Activated CD8-positive, alpha-beta T cell treated with anti-CD3 and anti-CD28 coated beads for 36 hours (primary cell): Measurements from ENCODE around the gene ST13. TPM values are rescaled to one million over a fixed set of nuclear protein-coding genes. Genes with fewer than 3 reads are reported as not detected.
A peak's percentile ranks its signal among the peaks of the same experiment; 100 is the strongest.

ENCODE experiments used
- ATAC-seq: fragments of 200-7000 bp; cut with Tn5 transposase; one replicate; pipeline ENCODE4 v1.10.0; 2021; ENCODE audit warnings: mild to moderate bottlenecking, moderate library complexity
- CTCF ChIA-PET: fragments of 350-600 bp; sonication (Branson Sonifier 250); formaldehyde crosslinking; loops from one replicate; lab custom pipeline; 2021; ENCODE audit warnings: antibody characterized with exemption; lab: Charles Lee
- POLR2A ChIA-PET: fragments of 350-600 bp; sonication (Branson Sonifier 250); formaldehyde crosslinking; loops from one replicate; lab custom pipeline; 2021; ENCODE audit warnings: antibody characterized with exemption; lab: Charles Lee
- DNase-seq: peaks from one replicate; pipeline ENCODE4 v3.0.0-alpha.2; 2020
- H3K27ac Mint-ChIP-seq: one replicate; pipeline ENCODE4 v1.8.0; 2021; ENCODE audit warnings: mild to moderate bottlenecking, mixed read lengths
- H3K27me3 Mint-ChIP-seq: one replicate; pipeline ENCODE4 v1.8.0; 2021; ENCODE audit warnings: mixed read lengths
- H3K36me3 Mint-ChIP-seq: one replicate; pipeline ENCODE4 v1.8.0; 2021; ENCODE audit warnings: low read depth, mixed read lengths
- H3K4me1 Mint-ChIP-seq: one replicate; pipeline ENCODE4 v1.8.0; 2021; ENCODE audit warnings: low read depth, mixed read lengths
- H3K4me3 Mint-ChIP-seq: one replicate; pipeline ENCODE4 v1.8.0; 2021; ENCODE audit warnings: mild to moderate bottlenecking, moderate library complexity, mixed read lengths
- H3K9me3 Mint-ChIP-seq: one replicate; pipeline ENCODE4 v1.8.0; 2021; ENCODE audit warnings: mixed read lengths
- CTCF ChIP-seq: fragments of 200-600 bp; IDR thresholded peaks from one replicate; pipeline ENCODE4 v1.8.0; 2022; ENCODE audit warnings: antibody characterized with exemption, mild to moderate bottlenecking
- intact Hi-C: fragments of 100-400 bp; cut with micrococcal nuclease; formaldehyde crosslinking; loops from one replicate; pipeline ENCODE4 v1.10.0; 2022
- total RNA-seq, 2 experiments: library from RNA; stranded (reverse); gene quantifications; one replicate each; pipeline ENCODE4 v1.2.3, GENCODE V29; 2021

ST13 gene
- total RNA-seq = 100 to 1,000 TPM; 237 to 249 TPM

- peak; percentile 16 for TF ChIP-seq CTCF
- peak within 1 kb of the TSS; percentile 94 for H3K4me3 Mint-ChIP-seq
- H3K27me3 Mint-ChIP-seq = no peaks in the 10 kb centered on the region
- ChIA-PET CTCF (interaction anchor here (0.6 to 2.1 kb wide), 6 partner anchors 10 to 174 kb away, joined by 3 to 9 read pairs (median 4); partner anchors contain the start of gene SLC25A17), POLR2A (interaction anchor here (0.7 to 1.5 kb wide), 12 partner anchors 10 to 1539 kb away, joined by 3 to 5 read pairs (median 3); partner anchors contain the start of genes ACO2, PHF5A and SLC25A17)
- H3K36me3 Mint-ChIP-seq = peaks cover 19% of the 10 kb centered on the region
- DNase-seq (peak; percentile 98), ATAC-seq (peak; percentile 93)
- no peaks in the 10 kb centered on the region for H3K9me3 Mint-ChIP-seq
- intact Hi-C loops = no loop called here
- peaks cover 49% of the 10 kb centered on the region for H3K4me1 Mint-ChIP-seq
- H3K27ac Mint-ChIP-seq = peak within 1 kb of the TSS; percentile 100
Observed at GRCh38 chr22:40856513-40857308, at the start of gene ST13, which contains the start of gene XPNPEP3. Gene ST13 (minus strand): TSS chr22:40856639. CDS start chr22:40856540, 99 bp downstream. Gene XPNPEP3 (plus strand): TSS chr22:40857148. CDS start chr22:40857182, 34 bp downstream.

- no peaks in the 10 kb centered on the region for H3K27me3 Mint-ChIP-seq
- intact Hi-C loops = no loop called here
- ChIA-PET CTCF (interaction anchor here (2.7 kb wide), 1 partner anchor 18 kb away, joined by 7 read pairs; no protein-coding TSS in a partner anchor), POLR2A (interaction anchor here (0.6 kb wide), 1 partner anchor 349 kb away, joined by 3 read pairs; no protein-coding TSS in a partner anchor)
- H3K4me1 Mint-ChIP-seq = peaks cover 4% of the 10 kb centered on the region
- DNase-seq = no peak
- no peak overlapping the region for H3K27ac Mint-ChIP-seq
- H3K36me3 Mint-ChIP-seq = peaks cover 5% of the 10 kb centered on the region
- no peaks in the 10 kb centered on the region for H3K9me3 Mint-ChIP-seq
- TF ChIP-seq CTCF = no peak
- ATAC-seq = no peak
- no peak overlapping the region for H3K4me3 Mint-ChIP-seq
Observed at GRCh38 chr22:40904101-40904500, 47.7 kb upstream of the ST13 start.

- CTCF ChIA-PET = interaction anchor here (0.6 to 2.2 kb wide), 38 partner anchors 8 to 462 kb away, joined by 3 to 19 read pairs (median 5); partner anchors contain the start of gene DNAJB7
- intact Hi-C loops = no loop called here
- Mint-ChIP-seq H3K27me3 (no peaks in the 10 kb centered on the region), H3K27ac (peak overlapping the region; percentile 80), H3K4me1 (peaks cover 10% of the 10 kb centered on the region), H3K36me3 (no peaks in the 10 kb centered on the region), H3K9me3 (no peaks in the 10 kb centered on the region), H3K4me3 (peak overlapping the region; percentile 43)
- ATAC-seq (peak; percentile 91), DNase-seq (peak; percentile 19)
- TF ChIP-seq CTCF = peak; percentile 75
- POLR2A ChIA-PET = interaction anchor here (0.9 to 1.8 kb wide), 4 partner anchors 15 to 216 kb away, joined by 3 to 6 read pairs (median 4); partner anchors contain the start of genes ST13 and XPNPEP3
Observed at GRCh38 chr22:40898850-40899357, 42.5 kb upstream of the ST13 start.

- H3K9me3 Mint-ChIP-seq = no peaks in the 10 kb centered on the region
- H3K27ac Mint-ChIP-seq = no peak overlapping the region
- ATAC-seq (no peak), DNase-seq (no peak)
- H3K4me3 Mint-ChIP-seq = no peak overlapping the region
- H3K27me3 Mint-ChIP-seq = no peaks in the 10 kb centered on the region
- POLR2A ChIA-PET = interaction anchor here (0.9 kb wide), 1 partner anchor 150 kb away, joined by 3 read pairs; no protein-coding TSS in a partner anchor
- intact Hi-C loops = no loop called here
- TF ChIP-seq CTCF = no peak
- CTCF ChIA-PET = interaction anchor here (1.1 to 2.0 kb wide), 3 partner anchors 11 to 209 kb away, joined by 3 to 4 read pairs (median 3); no protein-coding TSS in a partner anchor
- H3K4me1 Mint-ChIP-seq = peaks cover 10% of the 10 kb centered on the region
- H3K36me3 Mint-ChIP-seq = no peaks in the 10 kb centered on the region
Observed at GRCh38 chr22:40894417-40894816, 38.0 kb upstream of the ST13 start.
